HG02678 (cell line): Measurements from ENCODE around the gene ZDHHC9.
A peak's percentile ranks its signal among the peaks of the same experiment; 100 is the strongest.

Experiments used
- ATAC-seq: cut with Tn5 transposase; IDR thresholded peaks from one replicate; pipeline ENCODE4 v1.9.1; 2021; ENCODE audit warnings: mild to moderate bottlenecking, moderate library complexity; ENCODE audit not compliant: unreplicated experiment

Gene ZDHHC9

DNA sequence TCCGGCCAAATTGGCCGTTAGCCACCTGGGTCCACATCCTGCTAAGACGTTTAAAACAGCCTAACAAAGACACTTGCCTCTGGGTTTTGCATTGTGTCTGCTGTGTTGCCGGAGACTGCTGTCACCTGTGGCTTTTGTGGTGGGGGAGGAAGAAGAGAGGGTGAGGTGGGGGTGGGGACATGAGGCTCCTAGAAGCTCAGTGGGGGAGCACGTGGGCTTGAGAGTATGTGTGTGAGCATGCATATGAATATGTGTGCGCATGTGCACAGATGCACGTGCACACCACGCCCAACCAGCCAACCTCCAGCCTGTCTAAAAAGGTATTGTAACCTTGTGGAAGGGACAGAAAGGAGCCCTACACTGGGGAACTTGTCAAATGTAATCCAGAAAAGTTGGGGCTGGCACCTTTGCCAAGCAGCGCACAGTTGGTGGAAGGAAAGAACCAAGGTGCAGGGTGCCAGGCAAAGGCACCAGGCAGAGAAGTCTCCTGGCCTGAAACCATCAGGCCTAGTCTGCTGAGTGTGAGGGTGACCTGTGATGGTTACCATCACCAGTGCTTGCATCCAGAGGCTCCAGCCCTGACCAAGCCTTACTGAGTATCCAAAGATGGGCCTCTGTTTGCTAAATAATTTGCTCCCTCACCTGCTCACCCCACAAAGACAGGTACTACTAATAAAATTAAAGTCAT, 74.1 kb downstream of the ZDHHC9 start:
- ATAC-seq, result peak; percentile 51

DNA sequence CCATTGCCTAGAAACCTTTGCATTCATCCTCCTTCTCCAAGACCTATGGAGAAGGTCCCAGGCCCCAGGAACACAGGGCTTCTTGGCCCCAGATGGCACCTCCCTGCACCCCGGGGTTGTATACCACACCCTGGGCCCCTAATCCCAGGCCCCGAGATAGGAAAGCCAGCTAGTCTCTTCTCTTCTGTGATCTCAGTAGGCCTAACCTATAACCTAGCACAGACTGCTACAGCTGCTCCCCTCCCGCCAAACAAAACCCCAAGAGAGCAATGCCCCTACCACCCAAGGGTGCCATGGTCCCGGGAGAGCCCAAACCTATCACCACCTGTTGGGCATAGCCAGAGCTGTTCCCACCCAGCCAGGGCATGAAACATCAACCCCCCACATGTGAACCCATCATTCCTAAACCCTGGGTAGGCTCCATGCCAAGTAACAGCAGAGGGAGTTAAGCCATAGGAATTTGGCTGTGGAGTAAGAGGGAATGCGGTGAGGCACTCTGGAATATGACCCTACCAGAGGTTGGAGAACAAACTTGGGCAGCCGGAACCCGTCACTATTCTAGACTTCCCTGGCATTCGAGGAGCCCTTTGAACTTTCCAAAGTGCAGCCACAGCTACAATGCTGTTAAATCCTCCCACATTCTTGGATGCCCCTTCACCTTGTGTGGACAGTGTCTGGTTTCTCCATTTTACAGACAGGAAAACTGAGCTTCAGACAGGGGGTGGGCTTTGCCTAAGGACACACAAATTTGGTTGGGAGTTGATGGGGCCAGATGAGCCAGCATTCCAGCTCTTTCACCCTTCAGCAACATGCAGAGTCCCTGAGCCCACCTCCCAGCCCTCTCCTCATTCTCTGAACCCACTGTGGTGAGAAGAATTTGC, 74.9 kb downstream of the ZDHHC9 start:
- ATAC-seq, result no peak

DNA sequence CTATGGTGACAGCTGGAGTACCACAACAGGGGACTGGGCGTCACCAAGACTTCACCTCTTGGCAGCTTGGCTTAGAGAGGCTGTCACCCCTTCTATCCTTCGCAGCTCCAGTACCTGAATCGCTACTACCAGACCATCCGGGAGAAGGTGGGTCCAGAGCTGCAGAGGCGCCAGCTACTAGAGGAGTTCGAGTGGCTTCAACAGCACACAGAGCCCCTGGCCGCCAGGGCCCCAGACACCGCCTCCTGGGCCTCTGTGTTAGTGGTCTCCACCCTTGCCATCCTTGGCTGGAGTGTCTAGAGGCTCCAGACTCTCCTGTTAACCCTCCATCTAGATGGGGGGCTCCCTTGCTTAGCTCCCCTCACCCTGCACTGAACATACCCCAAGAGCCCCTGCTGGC, 75.5 kb downstream of the ZDHHC9 start:
- no peak for ATAC-seq

DNA sequence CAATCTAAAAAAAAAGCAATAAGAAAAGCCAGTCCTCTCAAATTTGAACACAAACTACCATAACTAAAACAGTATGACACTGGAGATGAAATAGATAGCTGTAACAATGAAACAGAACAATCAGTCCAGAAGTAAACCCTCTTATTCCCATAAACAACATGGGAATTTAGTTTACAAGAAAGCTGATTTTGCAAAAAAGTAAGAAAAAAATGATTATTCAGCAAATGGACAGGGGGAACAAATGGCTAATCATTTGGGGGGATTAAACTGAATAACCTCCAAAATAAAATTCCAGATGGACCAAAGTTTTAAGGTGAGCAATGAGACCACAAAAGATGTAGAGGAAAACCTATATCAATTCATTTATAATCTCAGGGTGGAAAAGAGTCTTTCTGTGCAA, 80.0 kb downstream of the ZDHHC9 start:
- ATAC-seq, result no peak

DNA sequence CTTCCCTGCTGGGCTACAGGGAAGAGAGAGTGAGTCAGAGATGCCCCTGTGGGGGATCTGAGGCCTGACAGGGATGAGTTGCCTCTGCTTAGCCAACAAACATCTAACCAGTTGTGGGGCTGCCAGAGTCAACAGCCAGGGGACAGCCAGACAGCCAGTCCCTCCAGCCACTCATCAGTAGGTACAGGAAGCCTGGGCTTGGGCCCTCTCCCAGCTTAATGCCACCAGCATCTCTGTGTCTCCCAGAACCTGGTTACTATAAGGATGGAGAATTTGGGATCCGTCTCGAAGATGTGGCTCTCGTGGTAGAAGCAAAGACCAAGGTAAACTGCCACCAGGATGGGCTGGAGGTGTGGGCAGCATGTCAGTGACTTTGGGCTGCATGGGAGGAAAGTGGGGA, 81.2 kb downstream of the ZDHHC9 start:
- ATAC-seq, result no peak

DNA sequence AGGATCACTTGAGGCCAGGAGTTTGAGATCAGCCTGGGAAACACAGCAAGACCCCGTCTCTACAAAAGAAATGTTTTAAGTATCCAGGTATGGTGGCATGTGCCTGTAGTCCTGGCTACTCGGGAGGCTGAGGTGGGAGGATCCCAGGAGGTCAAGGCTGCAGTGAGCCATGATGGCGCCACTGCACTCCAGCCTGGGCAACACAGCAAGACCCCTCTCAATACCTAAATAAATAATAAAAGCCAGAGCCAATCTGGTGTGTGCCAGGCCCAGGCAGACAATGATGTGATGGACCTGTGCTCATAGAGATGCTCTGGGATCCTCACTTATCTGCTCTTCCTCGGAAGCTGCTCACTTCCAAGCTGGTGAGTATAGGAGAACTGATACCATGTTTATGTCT, 82.1 kb downstream of the ZDHHC9 start:
- no peak for ATAC-seq

DNA sequence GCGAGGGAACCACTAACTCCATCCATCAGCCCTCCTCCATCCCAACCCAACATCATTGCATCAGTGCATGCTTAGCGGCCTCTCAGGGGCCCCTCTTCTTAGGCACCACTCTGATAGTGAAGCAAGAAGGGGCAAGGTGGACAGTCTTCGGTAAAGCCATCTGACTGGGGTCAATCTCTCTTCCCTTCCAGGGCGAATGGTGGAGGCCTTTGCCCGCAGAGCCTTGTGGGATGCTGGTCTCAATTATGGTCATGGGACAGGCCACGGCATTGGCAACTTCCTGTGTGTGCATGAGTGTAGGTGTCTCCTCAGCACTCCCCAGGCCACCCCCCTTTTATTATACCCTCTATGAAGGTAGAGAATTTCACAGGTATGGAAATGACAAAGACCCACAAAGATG, 82.7 kb downstream of the ZDHHC9 start:
- no peak for ATAC-seq

DNA sequence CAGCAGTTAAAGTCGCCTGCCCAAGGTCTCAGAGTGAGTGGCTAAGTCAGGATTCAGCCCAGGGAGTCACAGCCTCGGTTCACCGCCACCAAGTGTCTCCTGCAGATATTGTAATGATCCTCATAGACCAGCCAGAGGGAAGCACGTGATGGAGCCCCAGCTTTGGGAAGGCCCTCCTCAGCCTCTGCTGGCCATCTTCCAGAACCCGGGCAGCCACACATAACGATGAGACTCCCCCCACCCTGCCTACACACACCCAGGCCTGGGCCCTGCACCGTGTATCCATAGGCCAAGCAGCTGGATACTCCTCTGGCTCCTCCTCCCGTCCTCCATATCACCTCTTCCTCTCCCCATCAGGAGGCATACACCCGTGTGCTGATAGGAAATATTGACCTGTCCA, 83.5 kb downstream of the ZDHHC9 start:
- ATAC-seq, result no peak

DNA sequence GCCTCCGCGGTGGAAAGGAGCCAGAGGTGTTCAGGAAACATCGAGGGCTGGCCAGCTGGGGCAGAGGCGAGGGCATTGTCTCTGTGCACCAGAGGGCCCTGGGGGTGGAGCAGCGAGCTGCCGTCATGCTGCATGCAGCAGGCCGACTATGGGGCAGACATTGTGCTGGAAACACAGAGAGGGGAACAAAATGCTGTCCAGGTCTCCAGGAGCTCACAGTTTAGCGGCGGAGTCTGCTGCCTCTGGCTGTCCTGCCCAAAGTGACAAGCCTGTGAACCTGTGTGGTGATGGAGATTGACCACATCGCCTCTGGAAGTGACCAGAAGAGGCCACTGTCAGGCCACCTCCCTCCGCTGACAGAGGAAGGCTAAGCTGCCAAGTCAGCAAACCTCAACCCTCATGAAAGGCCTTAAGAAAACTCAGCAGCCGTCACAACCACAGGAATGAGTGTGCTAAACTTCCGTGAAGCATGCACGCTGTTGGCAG, 84.1 kb downstream of the ZDHHC9 start:
- ATAC-seq, result peak; percentile 57

DNA sequence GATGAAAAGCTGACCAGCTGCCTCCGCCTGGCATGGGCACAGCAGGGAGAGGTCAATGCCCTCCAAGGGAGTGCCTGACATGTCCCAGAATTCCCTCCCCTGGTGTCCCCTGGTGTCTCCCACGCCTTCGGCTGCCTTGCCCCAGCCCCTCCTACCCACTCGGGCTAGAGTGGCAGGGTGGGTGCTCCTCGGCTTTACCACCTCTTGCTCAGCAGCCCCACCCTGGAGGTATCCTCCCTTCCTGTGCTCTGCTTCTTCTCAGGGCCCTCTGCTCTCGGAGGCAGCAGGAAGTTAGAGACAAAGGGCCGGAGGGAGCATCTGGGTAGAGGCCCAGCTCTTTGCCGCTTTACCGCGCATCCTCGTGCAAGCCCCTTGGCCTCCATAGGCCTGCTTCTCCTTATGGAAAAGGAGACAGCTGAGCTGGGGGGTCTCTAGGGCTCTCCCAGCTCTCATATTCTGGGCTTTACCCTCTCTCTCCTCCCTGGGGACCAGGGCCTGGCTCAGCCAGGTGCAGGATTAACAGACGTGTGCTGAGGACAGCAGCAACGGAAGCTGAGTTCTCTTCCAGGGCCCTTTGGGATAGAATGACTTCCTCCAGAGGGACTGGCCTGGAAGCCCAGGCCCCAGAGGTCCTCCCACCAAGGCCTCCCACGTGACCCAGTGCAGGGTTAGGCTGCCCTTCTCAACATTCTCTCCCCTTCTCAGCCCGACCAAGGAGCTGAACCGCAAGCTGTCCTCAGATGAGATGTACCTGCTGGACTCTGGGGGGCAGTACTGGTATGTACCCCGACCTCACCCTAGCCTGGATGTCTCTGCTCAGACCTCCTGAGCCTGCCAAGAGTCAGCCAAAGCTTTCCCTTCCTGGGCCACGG, 87.7 kb downstream of the ZDHHC9 start:
- peak; percentile 38 for ATAC-seq

DNA sequence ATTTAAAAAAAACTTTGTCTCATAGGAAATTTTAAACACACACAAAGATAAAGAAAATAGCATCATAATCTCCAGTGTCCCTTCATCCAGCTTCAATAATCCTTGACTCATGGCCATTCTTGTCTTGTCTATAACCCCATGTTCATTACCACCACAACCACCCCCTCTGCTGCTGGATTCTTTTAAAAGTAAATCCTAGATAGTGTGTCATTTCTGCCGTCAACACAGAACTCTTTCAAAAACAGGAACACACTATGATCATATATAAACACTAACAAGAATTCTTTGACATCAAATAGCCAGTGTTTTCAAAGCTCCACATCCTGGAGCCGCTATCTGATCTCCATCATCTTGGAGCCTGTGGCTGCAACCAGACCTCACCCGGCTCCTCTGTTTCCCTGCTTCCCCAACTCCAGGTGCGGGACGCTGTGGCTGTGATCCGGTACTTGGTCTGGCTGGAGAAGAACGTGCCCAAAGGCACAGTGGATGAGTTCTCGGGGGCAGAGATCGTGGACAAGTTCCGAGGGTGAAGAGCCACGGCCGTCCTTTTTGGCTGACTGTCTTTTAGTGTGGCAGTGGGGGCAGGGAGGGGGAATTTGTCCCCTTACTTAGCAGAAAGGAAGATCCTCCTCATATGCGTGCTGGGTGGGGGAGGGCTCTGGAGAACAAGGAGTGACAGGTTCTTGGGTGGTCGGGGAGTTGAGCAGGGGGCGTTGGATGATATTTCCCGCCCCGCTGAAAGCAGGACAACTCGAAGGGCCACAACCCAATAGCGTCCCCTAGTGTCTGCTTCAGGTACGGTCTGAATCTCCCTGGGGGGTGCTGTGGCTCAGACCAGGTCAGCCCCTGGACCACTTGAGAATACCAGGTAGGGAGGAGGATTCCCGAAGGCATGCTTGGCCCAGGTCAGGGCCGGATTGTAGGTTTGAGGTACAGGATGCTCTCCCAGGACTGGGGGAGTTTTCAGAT, 89.3 kb downstream of the ZDHHC9 start:
- no peak for ATAC-seq
